CD4-positive, CD25-positive, alpha-beta regulatory T cell (primary cell): Measurements from ENCODE around the gene PRKAR2B. TPM values are rescaled to one million over a fixed set of nuclear protein-coding genes. Genes with fewer than 3 reads are reported as not detected.

Source experiments
- ATAC-seq, 2 donors: fragments of 150-1000 bp; cut with Tn5 transposase; one replicate each; pipeline ENCODE4 v1.10.0; 2021; ENCODE audit warnings: low read depth in 2 of 2, moderate number of reproducible peaks in 2 of 2, moderate library complexity in 1 of 2
- DNase-seq, 3 donors: peaks; one replicate each; pipeline versions ENCODE4 v3.0.0 to v3.0.0-alpha.2; 2012 to 2022; ENCODE audit warnings: mixed read lengths in 1 of 3
- H3K27ac ChIP-seq: one replicate; pipeline ENCODE4 v1.7.0; 2013; ENCODE audit warnings: mild to moderate bottlenecking, low read length; ENCODE audit not compliant: insufficient read depth, poor library complexity, severe bottlenecking
- H3K27me3 ChIP-seq: one replicate; pipeline ENCODE4 v1.7.0; 2013; ENCODE audit warnings: low read length; ENCODE audit not compliant: control insufficient read depth, insufficient read depth
- H3K36me3 ChIP-seq: one replicate; pipeline ENCODE4 v1.7.0; 2013; ENCODE audit warnings: mild to moderate bottlenecking, low read length, moderate library complexity; ENCODE audit not compliant: control insufficient read depth, insufficient read depth
- H3K4me1 ChIP-seq: 2 replicates; pipeline ENCODE4 v1.7.0; 2013; ENCODE audit warnings: mild to moderate bottlenecking, low read length; ENCODE audit not compliant: insufficient read depth, control insufficient read depth, poor library complexity, severe bottlenecking
- H3K4me3 ChIP-seq: one replicate; pipeline ENCODE4 v1.7.0; 2013; ENCODE audit warnings: low read depth, mild to moderate bottlenecking, low read length, moderate library complexity
- H3K9me3 ChIP-seq, 2 experiments: 1 replicate in 1 of 2; 2 replicates in 1 of 2; pipeline ENCODE4 v1.7.0; 2013; ENCODE audit warnings: low read length in 2 of 2, mild to moderate bottlenecking in 1 of 2, moderate library complexity in 1 of 2; ENCODE audit not compliant: control insufficient read depth in 2 of 2
- H3K27ac Mint-ChIP-seq, 3 donors: one replicate each; pipeline ENCODE4 v1.8.0; 2020 to 2022; ENCODE audit warnings: mild to moderate bottlenecking in 3 of 3, mixed read lengths in 3 of 3, moderate library complexity in 2 of 3
- H3K27me3 Mint-ChIP-seq: one replicate; pipeline ENCODE4 v1.8.0; 2022; ENCODE audit warnings: mild to moderate bottlenecking, mixed read lengths
- H3K36me3 Mint-ChIP-seq: one replicate; pipeline ENCODE4 v1.8.0; 2020; ENCODE audit warnings: mixed read lengths
- H3K4me1 Mint-ChIP-seq, 4 donors: one replicate each; pipeline ENCODE4 v1.8.0; 2020 to 2022; ENCODE audit warnings: mixed read lengths in 4 of 4, mild to moderate bottlenecking in 1 of 4
- H3K4me3 Mint-ChIP-seq, 4 donors: one replicate each; pipeline ENCODE4 v1.8.0; 2020 to 2022; ENCODE audit warnings: mild to moderate bottlenecking in 4 of 4, mixed read lengths in 4 of 4, moderate library complexity in 3 of 4
- H3K9me3 Mint-ChIP-seq, 7 donors: one replicate each; pipeline ENCODE4 v1.8.0; 2020 to 2022; ENCODE audit warnings: mixed read lengths in 7 of 7, mild to moderate bottlenecking in 3 of 7, moderate library complexity in 2 of 7
- polyA plus RNA-seq, 4 donors: library from polyadenylated mRNA; unstranded; fragments of 300-500 nt; fragmentation: Illumina TruSeq; gene quantifications; one replicate each; pipeline ENCODE4 v1.2.3, GENCODE V29; 2021
- total RNA-seq: library from RNA; stranded (reverse); gene quantifications from one replicate; pipeline ENCODE4 v1.2.3, GENCODE V29; 2022

The PRKAR2B gene
- total and polyA plus RNA-seq, 5 donors from 2014 or later: 0.05 to 8.0 (median 0.11) TPM

GRCh38 chr7:107020400-107020799 lies 24.1 kb upstream of the PRKAR2B start:
- ATAC-seq (no peak), DNase-seq (no peak)
- Histone ChIP-seq H3K4me3 (no peak overlapping the region), H3K4me1 (no peaks in the 10 kb centered on the region), H3K27me3 (peaks cover 2% of the 10 kb centered on the region), H3K9me3 (no peaks in the 10 kb centered on the region), H3K36me3 (no peaks in the 10 kb centered on the region), H3K27ac (no peak overlapping the region)
- Mint-ChIP-seq H3K27ac (no peak overlapping the region), H3K4me1 (no peaks in the 10 kb centered on the region), H3K27me3 (peaks cover 19% of the 10 kb centered on the region), H3K36me3 (no peaks in the 10 kb centered on the region), H3K4me3 (no peak overlapping the region), H3K9me3 (no peaks in the 10 kb centered on the region)

- Mint-ChIP-seq H3K27me3 (peaks cover 29% of the 10 kb centered on the region), H3K9me3 (no peaks in the 10 kb centered on the region), H3K4me1 (no peaks in the 10 kb centered on the region), H3K4me3 (no peak overlapping the region), H3K36me3 (no peaks in the 10 kb centered on the region), H3K27ac (no peak overlapping the region)
- H3K27ac ChIP-seq: no peak overlapping the region
- DNase-seq (no peak), ATAC-seq (no peak)
- H3K36me3 ChIP-seq: no peaks in the 10 kb centered on the region
- H3K4me1 ChIP-seq: no peaks in the 10 kb centered on the region
- no peak overlapping the region for H3K4me3 ChIP-seq
- H3K9me3 ChIP-seq: no peaks in the 10 kb centered on the region
- peaks cover 2% of the 10 kb centered on the region for H3K27me3 ChIP-seq
Measured at GRCh38 chr7:107021600-107021999, 22.9 kb upstream of the PRKAR2B start.

- no peaks in the 10 kb centered on the region for H3K36me3 Mint-ChIP-seq
- Histone ChIP-seq H3K4me1 (no peaks in the 10 kb centered on the region), H3K9me3 (no peaks in the 10 kb centered on the region), H3K36me3 (no peaks in the 10 kb centered on the region), H3K27me3 (peaks cover 4% of the 10 kb centered on the region), H3K27ac (no peak overlapping the region), H3K4me3 (no peak overlapping the region)
- no peak overlapping the region for H3K27ac Mint-ChIP-seq
- no peak for DNase-seq
- no peaks in the 10 kb centered on the region for H3K9me3 Mint-ChIP-seq
- no peak for ATAC-seq
- H3K4me1 Mint-ChIP-seq: no peaks in the 10 kb centered on the region
- peaks cover 29% of the 10 kb centered on the region for H3K27me3 Mint-ChIP-seq
- H3K4me3 Mint-ChIP-seq: no peak overlapping the region
Measured at GRCh38 chr7:107023522-107024151, 20.9 kb upstream of the PRKAR2B start.

- Mint-ChIP-seq H3K9me3 (no peaks in the 10 kb centered on the region), H3K4me1 (no peaks in the 10 kb centered on the region), H3K4me3 (no peak overlapping the region), H3K27me3 (peaks cover 33% of the 10 kb centered on the region), H3K27ac (no peak overlapping the region), H3K36me3 (no peaks in the 10 kb centered on the region)
- Histone ChIP-seq H3K36me3 (no peaks in the 10 kb centered on the region), H3K4me1 (no peaks in the 10 kb centered on the region), H3K4me3 (no peak overlapping the region), H3K27ac (no peak overlapping the region), H3K9me3 (no peaks in the 10 kb centered on the region), H3K27me3 (peaks cover 4% of the 10 kb centered on the region)
- ATAC-seq (no peak), DNase-seq (no peak)
Measured at GRCh38 chr7:107024906-107025305, 19.6 kb upstream of the PRKAR2B start.

GRCh38 chr7:107025449-107026103 lies 18.9 kb upstream of the PRKAR2B start:
- Mint-ChIP-seq H3K36me3 (no peaks in the 10 kb centered on the region), H3K9me3 (no peaks in the 10 kb centered on the region), H3K27me3 (peaks cover 29% of the 10 kb centered on the region), H3K27ac (no peak overlapping the region), H3K4me1 (no peaks in the 10 kb centered on the region), H3K4me3 (no peak overlapping the region)
- no peaks in the 10 kb centered on the region for H3K9me3 ChIP-seq
- DNase-seq (no peak), ATAC-seq (no peak)
- H3K36me3 ChIP-seq: no peaks in the 10 kb centered on the region
- no peak overlapping the region for H3K4me3 ChIP-seq
- H3K27ac ChIP-seq: no peak overlapping the region
- no peaks in the 10 kb centered on the region for H3K4me1 ChIP-seq
- peaks cover 4% of the 10 kb centered on the region for H3K27me3 ChIP-seq

- DNase-seq (no peak), ATAC-seq (no peak)
- no peaks in the 10 kb centered on the region for H3K36me3 ChIP-seq
- no peak overlapping the region for H3K27ac ChIP-seq
- H3K36me3 Mint-ChIP-seq: no peaks in the 10 kb centered on the region
- no peaks in the 10 kb centered on the region for H3K9me3 Mint-ChIP-seq
- H3K27me3 ChIP-seq: peaks cover 4% of the 10 kb centered on the region
- no peaks in the 10 kb centered on the region for H3K4me1 Mint-ChIP-seq
- H3K9me3 ChIP-seq: no peaks in the 10 kb centered on the region
- H3K4me1 ChIP-seq: no peaks in the 10 kb centered on the region
- H3K4me3 Mint-ChIP-seq: no peak overlapping the region
- no peak overlapping the region for H3K4me3 ChIP-seq
- no peak overlapping the region for H3K27ac Mint-ChIP-seq
- H3K27me3 Mint-ChIP-seq: peaks cover 32% of the 10 kb centered on the region
Measured at GRCh38 chr7:107026166-107026565, 18.3 kb upstream of the PRKAR2B start.

- H3K4me1 Mint-ChIP-seq: no peaks in the 10 kb centered on the region
- no peaks in the 10 kb centered on the region for H3K9me3 Mint-ChIP-seq
Measured at GRCh38 chr7:107027208-107027607, 17.3 kb upstream of the PRKAR2B start.

More at GRCh38 chr7:107027208-107027607, 17.3 kb upstream of the PRKAR2B start:
- Histone ChIP-seq H3K9me3 (no peaks in the 10 kb centered on the region), H3K27me3 (peaks cover 3% of the 10 kb centered on the region), H3K4me3 (no peak overlapping the region), H3K36me3 (no peaks in the 10 kb centered on the region), H3K27ac (no peak overlapping the region), H3K4me1 (no peaks in the 10 kb centered on the region)
- DNase-seq (no peak), ATAC-seq (no peak)
- H3K36me3 Mint-ChIP-seq: no peaks in the 10 kb centered on the region
- H3K4me3 Mint-ChIP-seq: no peak overlapping the region
- no peak overlapping the region for H3K27ac Mint-ChIP-seq
- H3K27me3 Mint-ChIP-seq: peaks cover 35% of the 10 kb centered on the region
